ENCODE measurements around the gene EPHA3.

GRCh38 chr3:89173546-89173945 is 66.1 kb downstream of the EPHA3 start:
- TF ChIP-seq, protein P1, sequence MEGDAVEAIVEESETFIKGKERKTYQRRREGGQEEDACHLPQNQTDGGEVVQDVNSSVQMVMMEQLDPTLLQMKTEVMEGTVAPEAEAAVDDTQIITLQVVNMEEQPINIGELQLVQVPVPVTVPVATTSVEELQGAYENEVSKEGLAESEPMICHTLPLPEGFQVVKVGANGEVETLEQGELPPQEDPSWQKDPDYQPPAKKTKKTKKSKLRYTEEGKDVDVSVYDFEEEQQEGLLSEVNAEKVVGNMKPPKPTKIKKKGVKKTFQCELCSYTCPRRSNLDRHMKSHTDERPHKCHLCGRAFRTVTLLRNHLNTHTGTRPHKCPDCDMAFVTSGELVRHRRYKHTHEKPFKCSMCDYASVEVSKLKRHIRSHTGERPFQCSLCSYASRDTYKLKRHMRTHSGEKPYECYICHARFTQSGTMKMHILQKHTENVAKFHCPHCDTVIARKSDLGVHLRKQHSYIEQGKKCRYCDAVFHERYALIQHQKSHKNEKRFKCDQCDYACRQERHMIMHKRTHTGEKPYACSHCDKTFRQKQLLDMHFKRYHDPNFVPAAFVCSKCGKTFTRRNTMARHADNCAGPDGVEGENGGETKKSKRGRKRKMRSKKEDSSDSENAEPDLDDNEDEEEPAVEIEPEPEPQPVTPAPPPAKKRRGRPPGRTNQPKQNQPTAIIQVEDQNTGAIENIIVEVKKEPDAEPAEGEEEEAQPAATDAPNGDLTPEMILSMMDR (IDR thresholded peaks at IDR 0.05): no peak
- no peak for TF ChIP-seq POLR2A (IDR thresholded peaks at IDR 0.05)
- no peak for TF ChIP-seq EP300 (IDR thresholded peaks at IDR 0.05)

All from ovary (tissue), 3 donors.